BE2C (cell line): ENCODE results near the gene TPPP2.
A peak's percentile ranks its signal among the peaks of the same experiment; 100 is the strongest.

Source experiments
- DNase-seq: peaks from one replicate; pipeline ENCODE4 v3.0.0-alpha.2; 2020
- H3K27me3 ChIP-seq: fragments of 250-450 bp; sonication (Bioruptor Pico); 2 replicates; pipeline ENCODE4 v1.5.1; 2020; ENCODE audit warnings: mild to moderate bottlenecking
- H3K36me3 ChIP-seq: fragments of 250-450 bp; sonication (Bioruptor Pico); 2 replicates; pipeline ENCODE4 v1.5.1; 2020; ENCODE audit warnings: mild to moderate bottlenecking
- H3K4me1 ChIP-seq: fragments of 250-450 bp; sonication (Bioruptor Pico); 2 replicates; pipeline ENCODE4 v1.5.1; 2020
- H3K4me3 ChIP-seq: 2 replicates; pipeline ENCODE4 v1.5.1; 2011; ENCODE audit warnings: low read depth, low read length
- H3K9me3 ChIP-seq: fragments of 250-450 bp; sonication (Bioruptor Pico); 2 replicates; pipeline ENCODE4 v1.5.1; 2020
- TF ChIP-seq, protein P1 (sequence below): IDR thresholded peaks from 2 replicates; pipeline ENCODE4 v1.5.1; 2012; ENCODE audit warnings: mild to moderate bottlenecking, low read depth, low read length

The TPPP2 gene

GRCh38 chr14:21063479-21063878 lies 33.5 kb downstream of the TPPP2 start:
- H3K4me1 ChIP-seq, result no peaks in the 10 kb centered on the region
- TF ChIP-seq, protein P1, sequence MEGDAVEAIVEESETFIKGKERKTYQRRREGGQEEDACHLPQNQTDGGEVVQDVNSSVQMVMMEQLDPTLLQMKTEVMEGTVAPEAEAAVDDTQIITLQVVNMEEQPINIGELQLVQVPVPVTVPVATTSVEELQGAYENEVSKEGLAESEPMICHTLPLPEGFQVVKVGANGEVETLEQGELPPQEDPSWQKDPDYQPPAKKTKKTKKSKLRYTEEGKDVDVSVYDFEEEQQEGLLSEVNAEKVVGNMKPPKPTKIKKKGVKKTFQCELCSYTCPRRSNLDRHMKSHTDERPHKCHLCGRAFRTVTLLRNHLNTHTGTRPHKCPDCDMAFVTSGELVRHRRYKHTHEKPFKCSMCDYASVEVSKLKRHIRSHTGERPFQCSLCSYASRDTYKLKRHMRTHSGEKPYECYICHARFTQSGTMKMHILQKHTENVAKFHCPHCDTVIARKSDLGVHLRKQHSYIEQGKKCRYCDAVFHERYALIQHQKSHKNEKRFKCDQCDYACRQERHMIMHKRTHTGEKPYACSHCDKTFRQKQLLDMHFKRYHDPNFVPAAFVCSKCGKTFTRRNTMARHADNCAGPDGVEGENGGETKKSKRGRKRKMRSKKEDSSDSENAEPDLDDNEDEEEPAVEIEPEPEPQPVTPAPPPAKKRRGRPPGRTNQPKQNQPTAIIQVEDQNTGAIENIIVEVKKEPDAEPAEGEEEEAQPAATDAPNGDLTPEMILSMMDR, result no peak
- H3K36me3 ChIP-seq, result no peaks in the 10 kb centered on the region
- H3K27me3 ChIP-seq, result no peaks in the 10 kb centered on the region
- no peak for DNase-seq
- H3K4me3 ChIP-seq, result no peak overlapping the region
- no peaks in the 10 kb centered on the region for H3K9me3 ChIP-seq

- peaks cover 9% of the 10 kb centered on the region; the same call in 1 of the 2 replicates for H3K4me1 ChIP-seq
- TF ChIP-seq, protein P1, result peak; percentile 55
- DNase-seq, result no peak
- no peak overlapping the region for H3K4me3 ChIP-seq
- no peaks in the 10 kb centered on the region for H3K9me3 ChIP-seq
- H3K27me3 ChIP-seq, result peaks cover 12% of the 10 kb centered on the region
- no peaks in the 10 kb centered on the region for H3K36me3 ChIP-seq
Measured at GRCh38 chr14:21066882-21067502, 37.0 kb downstream of the TPPP2 start.

GRCh38 chr14:21068521-21069387 lies 38.7 kb downstream of the TPPP2 start:
- Histone ChIP-seq H3K9me3 (no peaks in the 10 kb centered on the region), H3K36me3 (no peaks in the 10 kb centered on the region; the same call in 1 of the 2 replicates), H3K4me1 (peaks cover 12% of the 10 kb centered on the region; the same call in 1 of the 2 replicates), H3K4me3 (peak overlapping the region; percentile 84), H3K27me3 (peaks cover 12% of the 10 kb centered on the region)
- TF ChIP-seq, protein P1, result peak; percentile 79
- DNase-seq, result peak; percentile 74

- Histone ChIP-seq H3K4me1 (peaks cover 12% of the 10 kb centered on the region; the same call in 1 of the 2 replicates), H3K36me3 (no peaks in the 10 kb centered on the region; the same call in 1 of the 2 replicates), H3K4me3 (peak overlapping the region; percentile 84), H3K27me3 (peaks cover 12% of the 10 kb centered on the region), H3K9me3 (no peaks in the 10 kb centered on the region)
- peak; percentile 33 for DNase-seq
- TF ChIP-seq, protein P1, result no peak
Measured at GRCh38 chr14:21069388-21070082, 39.5 kb downstream of the TPPP2 start.

- Histone ChIP-seq H3K4me1 (peaks cover 12% of the 10 kb centered on the region; the same call in 1 of the 2 replicates), H3K36me3 (peaks cover 2% of the 10 kb centered on the region), H3K9me3 (no peaks in the 10 kb centered on the region), H3K4me3 (peak within 1 kb of the TSS; percentile 84), H3K27me3 (peaks cover 12% of the 10 kb centered on the region)
- peak; percentile 70 for DNase-seq
- TF ChIP-seq, protein P1, result no peak
Measured at GRCh38 chr14:21070083-21070609, 40.1 kb downstream of the TPPP2 start, which contains the start of gene ARHGEF40. TSS of gene ARHGEF40 (plus strand) at chr14:21070304. CDS start at chr14:21070397, 93 bp downstream.
